HL-60 (cell line): Measurements from ENCODE around the gene SDS.

Experiments
- DNase-seq, 2 experiments: peaks; one replicate each; pipeline ENCODE4 v3.0.0-alpha.2; 2010 to 2020; ENCODE audit warnings: low read depth in 1 of 2, low spot score in 1 of 2
- H3K27ac ChIP-seq: fragments of 250-450 bp; sonication (Bioruptor Pico); replicated peaks from 2 replicates; pipeline ENCODE4 v1.5.1; 2020; ENCODE audit warnings: mild to moderate bottlenecking, moderate library complexity
- H3K27me3 ChIP-seq: fragments of 250-450 bp; sonication (Bioruptor Pico); 2 replicates; pipeline ENCODE4 v1.5.1; 2021; ENCODE audit warnings: mild to moderate bottlenecking, moderate library complexity; ENCODE audit not compliant: insufficient read depth, poor library complexity, severe bottlenecking
- H3K4me3 ChIP-seq: replicated peaks from 2 replicates; pipeline ENCODE4 v1.5.1; 2011; ENCODE audit warnings: mild to moderate bottlenecking, control low read depth, low read length; ENCODE audit not compliant: insufficient read depth
- CTCF ChIP-seq: IDR thresholded peaks from one replicate; pipeline ENCODE4 v1.5.1; 2011; ENCODE audit warnings: low read length, control low read depth, inconsistent platforms; ENCODE audit not compliant: insufficient read depth
- GABPA ChIP-seq: IDR thresholded peaks from 2 replicates; pipeline ENCODE4 v1.6.1; 2012; ENCODE audit warnings: low read depth
- POLR2AphosphoS5 ChIP-seq: IDR thresholded peaks from 2 replicates; pipeline ENCODE4 v1.6.1; 2012; ENCODE audit warnings: low read depth
- REST ChIP-seq: IDR thresholded peaks from 2 replicates; pipeline ENCODE4 v1.6.1; 2012; ENCODE audit warnings: low read depth; ENCODE audit not compliant: insufficient replicate concordance
- SPI1 ChIP-seq: IDR thresholded peaks from 2 replicates; pipeline ENCODE4 v1.6.1; 2012; ENCODE audit warnings: low read depth, mild to moderate bottlenecking, borderline replicate concordance

SDS gene

GRCh38 chr12:113373969-113374368 is 29.7 kb downstream of the SDS start:
- Histone ChIP-seq H3K27ac (no peak overlapping the region), H3K4me3 (no peak overlapping the region), H3K27me3 (no peaks in the 10 kb centered on the region)
- DNase-seq, result no peak
- TF ChIP-seq GABPA (no peak), CTCF (no peak), SPI1 (no peak), POLR2AphosphoS5 (no peak), REST (no peak)

GRCh38 chr12:113373440-113373839 is 30.2 kb downstream of the SDS start:
- H3K27me3 ChIP-seq, result no peaks in the 10 kb centered on the region
- DNase-seq, result no peak
- TF ChIP-seq GABPA (no peak), POLR2AphosphoS5 (no peak), CTCF (no peak), REST (no peak), SPI1 (no peak)
- no peak overlapping the region for H3K27ac ChIP-seq
- no peak overlapping the region for H3K4me3 ChIP-seq

- no peak overlapping the region for H3K27ac ChIP-seq
These were observed 31.3 kb downstream of the SDS start for GRCh38 chr12:113372371-113372770.

More at GRCh38 chr12:113372371-113372770, 31.3 kb downstream of the SDS start:
- TF ChIP-seq SPI1 (no peak), REST (no peak), POLR2AphosphoS5 (no peak), CTCF (no peak), GABPA (no peak)
- Histone ChIP-seq H3K27me3 (no peaks in the 10 kb centered on the region), H3K4me3 (no peak overlapping the region)
- DNase-seq, result no peak
